DND-41 (cell line): ENCODE data around the gene KLHDC8B.
"Not testable (repeated sequence)": the region's sequence is repeated elsewhere in the genome, so short reads cannot be mapped to it uniquely, and the experiment has no call there.

Experiments
- ATAC-seq: fragments of 200-7000 bp; cut with Tn5 transposase; 3 replicates; pipeline ENCODE4 v1.9.1; 2021; ENCODE audit warnings: low read depth; ENCODE audit not compliant: insufficient read depth
- DNase-seq: peaks from one replicate; pipeline ENCODE4 v3.0.0-alpha.2; 2020
- H2AFZ ChIP-seq: 2 replicates; pipeline ENCODE4 v1.6.0; 2012; ENCODE audit warnings: low read depth, low read length
- H3K27ac ChIP-seq: 2 replicates; pipeline ENCODE4 v1.5.1; 2012; ENCODE audit warnings: low read length, inconsistent platforms
- H3K27me3 ChIP-seq: fragments of 200-600 bp; sonication (generic); 2 replicates; pipeline ENCODE4 v1.6.0; 2012; ENCODE audit warnings: low read length, mild to moderate bottlenecking, inconsistent platforms; ENCODE audit not compliant: insufficient read depth, poor library complexity
- H3K36me3 ChIP-seq: 2 replicates; pipeline ENCODE4 v1.5.1; 2012; ENCODE audit warnings: low read length, inconsistent platforms; ENCODE audit not compliant: insufficient read depth
- H3K4me1 ChIP-seq: 2 replicates; pipeline ENCODE4 v1.5.1; 2012; ENCODE audit warnings: mild to moderate bottlenecking, low read length; ENCODE audit not compliant: insufficient read depth
- H3K4me2 ChIP-seq: 2 replicates; pipeline ENCODE4 v1.6.0; 2012; ENCODE audit warnings: mild to moderate bottlenecking, moderate library complexity, low read length, inconsistent platforms; ENCODE audit not compliant: insufficient read depth
- H3K4me3 ChIP-seq, 2 experiments: fragments of 200-600 bp in 1 of 2; shearing (Covaris generic) in 1 of 2; 2 replicates each; pipeline ENCODE4 v1.5.1; 2012 to 2016; ENCODE audit warnings: inconsistent platforms in 2 of 2, low read length in 2 of 2, mild to moderate bottlenecking in 2 of 2, low read depth in 1 of 2, moderate library complexity in 1 of 2
- H3K79me2 ChIP-seq: 2 replicates; pipeline ENCODE4 v1.6.0; 2012; ENCODE audit warnings: low read length, inconsistent platforms; ENCODE audit not compliant: insufficient read depth
- H3K9ac ChIP-seq: 2 replicates; pipeline ENCODE4 v1.6.0; 2012; ENCODE audit warnings: low read depth, mild to moderate bottlenecking, inconsistent platforms, low read length, moderate library complexity
- H3K9me3 ChIP-seq: 2 replicates; pipeline ENCODE4 v1.5.1; 2012; ENCODE audit warnings: low read length, moderate library complexity, mild to moderate bottlenecking, inconsistent platforms; ENCODE audit not compliant: insufficient read depth, severe bottlenecking
- H4K20me1 ChIP-seq: 2 replicates; pipeline ENCODE4 v1.6.0; 2012; ENCODE audit warnings: low read length; ENCODE audit not compliant: insufficient read depth
- EZH2 ChIP-seq: IDR thresholded peaks from 3 replicates; pipeline ENCODE4 v1.6.1; 2012; ENCODE audit warnings: borderline replicate concordance, low read depth, mild to moderate bottlenecking, moderate library complexity, low read length, inconsistent platforms; ENCODE audit not compliant: severe bottlenecking
- TF ChIP-seq, protein P1 (sequence below): IDR thresholded peaks from 2 replicates; pipeline ENCODE4 v1.5.1; 2012; ENCODE audit warnings: borderline replicate concordance, low read length, moderate library complexity, mild to moderate bottlenecking; ENCODE audit not compliant: poor library complexity, severe bottlenecking; ENCODE audit errors: extremely low read depth

KLHDC8B gene

GRCh38 chr3:49199900-49200281 lies 28.5 kb downstream of the KLHDC8B start:
- ATAC-seq (no peak), DNase-seq (no peak)
- Histone ChIP-seq H3K9me3 (no peaks in the 10 kb centered on the region), H3K4me1 (no peaks in the 10 kb centered on the region), H3K9ac (no peak overlapping the region), H3K4me2 (no peak overlapping the region), H3K79me2 (no peaks in the 10 kb centered on the region), H3K27me3 (peaks cover 5% of the 10 kb centered on the region), H2AFZ (no peak overlapping the region), H3K36me3 (no peaks in the 10 kb centered on the region), H3K27ac (no peak overlapping the region), H4K20me1 (no peaks in the 10 kb centered on the region), H3K4me3 (no peak overlapping the region)
- TF ChIP-seq, protein P1, sequence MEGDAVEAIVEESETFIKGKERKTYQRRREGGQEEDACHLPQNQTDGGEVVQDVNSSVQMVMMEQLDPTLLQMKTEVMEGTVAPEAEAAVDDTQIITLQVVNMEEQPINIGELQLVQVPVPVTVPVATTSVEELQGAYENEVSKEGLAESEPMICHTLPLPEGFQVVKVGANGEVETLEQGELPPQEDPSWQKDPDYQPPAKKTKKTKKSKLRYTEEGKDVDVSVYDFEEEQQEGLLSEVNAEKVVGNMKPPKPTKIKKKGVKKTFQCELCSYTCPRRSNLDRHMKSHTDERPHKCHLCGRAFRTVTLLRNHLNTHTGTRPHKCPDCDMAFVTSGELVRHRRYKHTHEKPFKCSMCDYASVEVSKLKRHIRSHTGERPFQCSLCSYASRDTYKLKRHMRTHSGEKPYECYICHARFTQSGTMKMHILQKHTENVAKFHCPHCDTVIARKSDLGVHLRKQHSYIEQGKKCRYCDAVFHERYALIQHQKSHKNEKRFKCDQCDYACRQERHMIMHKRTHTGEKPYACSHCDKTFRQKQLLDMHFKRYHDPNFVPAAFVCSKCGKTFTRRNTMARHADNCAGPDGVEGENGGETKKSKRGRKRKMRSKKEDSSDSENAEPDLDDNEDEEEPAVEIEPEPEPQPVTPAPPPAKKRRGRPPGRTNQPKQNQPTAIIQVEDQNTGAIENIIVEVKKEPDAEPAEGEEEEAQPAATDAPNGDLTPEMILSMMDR, result no peak
- TF ChIP-seq EZH2, result no peak

DNA sequence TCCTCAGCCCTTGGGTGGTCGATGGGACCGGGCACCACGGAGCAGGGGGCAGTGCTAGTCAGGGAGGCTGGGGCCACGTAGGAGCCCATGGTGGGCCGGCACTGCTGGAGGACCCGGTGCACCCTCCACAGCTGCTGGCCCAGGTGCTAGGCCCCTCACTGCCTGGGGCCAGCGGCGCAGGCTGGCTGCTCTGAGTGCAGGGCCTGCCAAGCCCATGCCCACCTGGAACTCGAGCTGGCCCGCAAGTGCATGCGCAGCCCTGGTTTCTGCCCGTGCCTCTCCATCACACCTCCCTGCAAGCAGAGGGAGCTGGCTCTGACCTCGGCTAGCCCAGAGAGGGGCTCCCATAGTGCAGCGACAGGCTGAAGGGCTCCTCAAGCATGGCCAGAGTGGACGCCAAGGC lies 42.1 kb downstream of the KLHDC8B start:
- H3K9ac ChIP-seq, result no peak overlapping the region
- H3K36me3 ChIP-seq, result no peaks in the 10 kb centered on the region
- no peak for DNase-seq
- H3K79me2 ChIP-seq, result no peaks in the 10 kb centered on the region
- H3K27ac ChIP-seq, result no peak overlapping the region
- H3K4me2 ChIP-seq, result no peak overlapping the region
- no peak overlapping the region for H3K4me3 ChIP-seq
- ATAC-seq, result no peak
- H3K27me3 ChIP-seq, result no peaks in the 10 kb centered on the region
- no peaks in the 10 kb centered on the region for H4K20me1 ChIP-seq
- no peaks in the 10 kb centered on the region for H3K4me1 ChIP-seq
- no peak overlapping the region for H2AFZ ChIP-seq
- no peak for TF ChIP-seq EZH2
- TF ChIP-seq, protein P1, result no peak
- H3K9me3 ChIP-seq, result no peaks in the 10 kb centered on the region

DNA sequence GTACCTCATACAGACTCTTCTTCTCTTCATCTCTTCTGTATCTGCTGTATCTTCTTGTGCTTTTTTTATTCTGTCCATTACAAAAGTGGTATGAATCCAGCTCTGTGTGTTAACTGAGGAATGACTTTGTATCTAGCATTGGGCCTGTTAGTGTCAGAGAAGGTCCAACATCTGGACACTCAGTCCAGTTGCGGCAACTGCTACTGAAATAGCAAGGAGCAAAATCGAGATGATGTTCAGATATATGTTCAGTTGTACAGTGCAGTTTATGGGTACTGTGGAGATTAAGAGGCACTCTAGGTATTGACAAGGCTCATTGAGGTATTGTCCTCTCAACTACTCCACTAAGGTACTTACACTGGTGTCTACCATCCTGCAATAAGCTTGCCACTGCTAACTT lies 42.6 kb downstream of the KLHDC8B start:
- Histone ChIP-seq H3K79me2 (no peaks in the 10 kb centered on the region), H3K27me3 (no peaks in the 10 kb centered on the region), H3K36me3 (no peaks in the 10 kb centered on the region), H3K4me1 (no peaks in the 10 kb centered on the region), H3K9me3 (no peaks in the 10 kb centered on the region), H3K9ac (no peak overlapping the region), H2AFZ (no peak overlapping the region), H4K20me1 (no peaks in the 10 kb centered on the region), H3K4me2 (no peak overlapping the region), H3K27ac (no peak overlapping the region), H3K4me3 (no peak overlapping the region)
- no peak for DNase-seq
- TF ChIP-seq, protein P1, result no peak
- no peak for TF ChIP-seq EZH2
- no peak for ATAC-seq

GRCh38 chr3:49216687-49217086 lies 45.3 kb downstream of the KLHDC8B start:
- H3K79me2 ChIP-seq, H3K27ac ChIP-seq, H3K27me3 ChIP-seq, H3K36me3 ChIP-seq, H3K4me1 ChIP-seq, DNase-seq, H2AFZ ChIP-seq, H4K20me1 ChIP-seq, H3K9me3 ChIP-seq, H3K4me3 ChIP-seq, H3K9ac ChIP-seq, H3K4me2 ChIP-seq, ATAC-seq: not testable (repeated sequence)

GRCh38 chr3:49217108-49217507 lies 45.7 kb downstream of the KLHDC8B start:
- H3K79me2 ChIP-seq, H3K4me1 ChIP-seq, H3K27ac ChIP-seq, H3K4me2 ChIP-seq, H2AFZ ChIP-seq, H3K36me3 ChIP-seq, H3K27me3 ChIP-seq, ATAC-seq, H4K20me1 ChIP-seq, DNase-seq, H3K4me3 ChIP-seq, H3K9me3 ChIP-seq, H3K9ac ChIP-seq: not testable (repeated sequence)
